Naive thymus-derived CD4-positive, alpha-beta T cell (primary cell): ENCODE data around the gene PAH. TPM values are rescaled to one million over a fixed set of nuclear protein-coding genes. Genes with fewer than 3 reads are reported as not detected.

Source experiments
- ATAC-seq: fragments of 150-1000 bp; cut with Tn5 transposase; 2 replicates; pipeline ENCODE4 v1.10.0; 2021; ENCODE audit warnings: mild to moderate bottlenecking, moderate library complexity
- CTCF ChIA-PET: fragments of 350-600 bp; sonication (Branson Sonifier 250); formaldehyde crosslinking; loops from one replicate; lab custom pipeline; 2021; ENCODE audit warnings: antibody characterized with exemption; lab: Charles Lee
- POLR2A ChIA-PET: fragments of 350-600 bp; sonication (Branson Sonifier 250); formaldehyde crosslinking; loops from one replicate; lab custom pipeline; 2021; ENCODE audit warnings: antibody characterized with exemption, inconsistent platforms; lab: Charles Lee
- DNase-seq, 9 donors: peaks; one replicate each; pipeline versions ENCODE4 v3.0.0 to v3.0.0-alpha.2; 2020 to 2022; ENCODE audit warnings: mixed read lengths in 1 of 9
- H3K27ac ChIP-seq: one replicate; pipeline ENCODE4 v1.7.0; 2013; ENCODE audit warnings: mild to moderate bottlenecking, low read depth, low read length, moderate library complexity
- H3K27me3 ChIP-seq, 2 donors: one replicate each; pipeline ENCODE4 v1.7.0; 2013; ENCODE audit warnings: low read length in 2 of 2, mild to moderate bottlenecking in 2 of 2, moderate library complexity in 2 of 2; ENCODE audit not compliant: control insufficient read depth in 2 of 2, insufficient read depth in 2 of 2
- H3K36me3 ChIP-seq, 3 experiments: 1 replicate in 2 of 3; 2 replicates in 1 of 3; pipeline ENCODE4 v1.7.0; 2013; ENCODE audit warnings: low read length in 3 of 3, mild to moderate bottlenecking in 3 of 3, moderate library complexity in 1 of 3; ENCODE audit not compliant: insufficient read depth in 3 of 3, control insufficient read depth in 2 of 3
- H3K4me1 ChIP-seq, 2 donors: one replicate each; pipeline ENCODE4 v1.7.0; 2013; ENCODE audit warnings: low read length in 2 of 2, mild to moderate bottlenecking in 2 of 2, moderate library complexity in 1 of 2; ENCODE audit not compliant: control insufficient read depth in 2 of 2, insufficient read depth in 2 of 2
- H3K4me3 ChIP-seq: 2 replicates; pipeline ENCODE4 v1.7.0; 2013; ENCODE audit warnings: mild to moderate bottlenecking, low read length
- H3K9me3 ChIP-seq, 3 experiments: 1 replicate in 2 of 3; 2 replicates in 1 of 3; pipeline ENCODE4 v1.7.0; 2013; ENCODE audit warnings: low read length in 3 of 3; ENCODE audit not compliant: control insufficient read depth in 2 of 3
- H3K27ac Mint-ChIP-seq, 9 donors: one replicate each; pipeline ENCODE4 v1.8.0; 2020 to 2022; ENCODE audit warnings: mixed read lengths in 9 of 9, mild to moderate bottlenecking in 8 of 9, moderate library complexity in 5 of 9, inconsistent platforms in 2 of 9
- H3K27me3 Mint-ChIP-seq, 5 donors: one replicate each; pipeline ENCODE4 v1.8.0; 2021 to 2022; ENCODE audit warnings: mixed read lengths in 5 of 5, mild to moderate bottlenecking in 1 of 5
- H3K36me3 Mint-ChIP-seq, 5 donors: one replicate each; pipeline ENCODE4 v1.8.0; 2020 to 2022; ENCODE audit warnings: mixed read lengths in 5 of 5, mild to moderate bottlenecking in 3 of 5, inconsistent platforms in 1 of 5
- H3K4me1 Mint-ChIP-seq, 7 donors: one replicate each; pipeline ENCODE4 v1.8.0; 2020 to 2022; ENCODE audit warnings: mixed read lengths in 7 of 7, mild to moderate bottlenecking in 3 of 7, inconsistent platforms in 1 of 7
- H3K4me3 Mint-ChIP-seq, 10 donors: one replicate each; pipeline ENCODE4 v1.8.0; 2020 to 2022; ENCODE audit warnings: mild to moderate bottlenecking in 10 of 10, mixed read lengths in 10 of 10, moderate library complexity in 6 of 10, inconsistent platforms in 2 of 10
- H3K9me3 Mint-ChIP-seq, 11 donors: one replicate each; pipeline ENCODE4 v1.8.0; 2020 to 2022; ENCODE audit warnings: mixed read lengths in 11 of 11, mild to moderate bottlenecking in 4 of 11, inconsistent platforms in 1 of 11, moderate library complexity in 1 of 11
- intact Hi-C, 2 donors: fragments of 100-400 bp; cut with micrococcal nuclease; formaldehyde crosslinking; loops; one replicate each; pipeline ENCODE4 v1.15.1; 2023
- polyA plus RNA-seq, 2 donors: library from polyadenylated mRNA; unstranded; fragments of 300-500 nt; fragmentation: Illumina TruSeq; gene quantifications; one replicate each; pipeline ENCODE4 v1.2.3, GENCODE V29; 2021
- total RNA-seq, 6 experiments: library from RNA in 5 of 6; stranded (reverse) in 5 of 6; gene quantifications; 1 replicate in 5 of 6; 2 replicates in 1 of 6; pipeline ENCODE4 v1.2.3 and lab custom pipeline; 2021 to 2026

PAH gene
- total and polyA plus RNA-seq, 7 experiments from 2014 or later: not detected

- Mint-ChIP-seq H3K4me3 (no peak overlapping the region), H3K27ac (no peak overlapping the region), H3K27me3 (peaks cover 0 to 17% (median 11%) of the 10 kb centered on the region in 5 donors), H3K9me3 (peaks cover 0 to 2% (median 0%) of the 10 kb centered on the region in 11 donors), H3K4me1 (no peaks in the 10 kb centered on the region), H3K36me3 (no peaks in the 10 kb centered on the region)
- no peak overlapping the region for H3K27ac ChIP-seq
- H3K4me3 ChIP-seq: no peak overlapping the region
- DNase-seq (no peak), ATAC-seq (no peak)
- H3K36me3 ChIP-seq: no peaks in the 10 kb centered on the region
- POLR2A ChIA-PET: no interaction called here
- intact Hi-C loops: no loop called here
- no peaks in the 10 kb centered on the region for H3K27me3 ChIP-seq
- CTCF ChIA-PET: no interaction called here
- no peaks in the 10 kb centered on the region for H3K9me3 ChIP-seq
- H3K4me1 ChIP-seq: no peaks in the 10 kb centered on the region
Observed at GRCh38 chr12:102888511-102888910, 28.5 kb downstream of the PAH start.

DNA sequence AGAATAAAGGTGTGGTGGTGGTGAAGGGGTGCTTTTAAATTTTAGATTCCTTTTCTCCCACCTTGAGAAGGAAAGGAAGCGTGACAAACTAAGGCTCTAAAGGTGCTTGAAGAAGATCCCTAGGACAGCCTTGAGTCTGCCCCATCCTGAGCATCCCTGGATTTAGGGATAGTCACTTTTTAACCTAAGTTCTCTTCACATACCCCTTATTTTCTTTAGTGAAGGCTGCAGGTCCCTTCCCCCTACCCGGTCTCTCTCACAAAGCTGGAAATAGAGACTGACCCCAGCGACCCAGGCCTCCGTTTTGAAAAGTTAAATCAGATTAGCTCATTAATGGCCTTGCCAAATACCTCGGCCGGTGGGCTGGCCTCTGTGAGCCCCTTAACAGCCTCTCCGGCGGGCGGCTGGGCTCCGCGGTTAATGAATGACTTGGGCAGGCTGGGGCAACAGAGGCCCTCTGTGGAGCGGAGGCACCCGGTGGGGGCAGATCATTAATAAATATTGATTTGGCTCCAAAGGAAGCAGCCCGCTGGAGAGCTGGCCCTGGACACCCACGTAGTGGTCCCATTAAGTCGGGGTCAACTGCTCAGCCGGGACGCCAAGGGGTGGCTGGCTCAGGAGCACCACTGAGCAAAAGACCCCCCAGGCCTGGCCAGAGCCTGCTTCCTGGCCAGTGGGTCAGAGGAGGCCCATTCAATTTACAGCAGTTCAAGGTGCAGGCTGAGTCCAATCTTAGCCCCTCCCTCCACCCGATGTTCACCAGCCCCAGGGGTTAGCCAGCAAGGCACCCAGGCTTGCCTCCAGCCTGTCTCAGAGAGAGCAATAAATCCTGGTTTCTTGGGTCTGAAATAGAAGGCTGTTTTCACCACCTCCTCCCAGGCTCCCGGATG lies 31.8 kb downstream of the PAH start:
- ATAC-seq: no peak
- H3K9me3 Mint-ChIP-seq: no peaks in the 10 kb centered on the region
- Histone ChIP-seq H3K4me1 (no peaks in the 10 kb centered on the region), H3K27me3 (no peaks in the 10 kb centered on the region), H3K27ac (no peak overlapping the region), H3K9me3 (no peaks in the 10 kb centered on the region), H3K36me3 (no peaks in the 10 kb centered on the region), H3K4me3 (no peak overlapping the region)
- peaks cover 2 to 22% (median 19%) of the 10 kb centered on the region in 5 donors for H3K27me3 Mint-ChIP-seq
- no peak overlapping the region for H3K27ac Mint-ChIP-seq
- intact Hi-C loops: no loop called here
- POLR2A ChIA-PET: no interaction called here
- DNase-seq: no peak
- H3K4me1 Mint-ChIP-seq: no peaks in the 10 kb centered on the region
- CTCF ChIA-PET: no interaction called here
- no peak overlapping the region for H3K4me3 Mint-ChIP-seq
- H3K36me3 Mint-ChIP-seq: no peaks in the 10 kb centered on the region

DNA sequence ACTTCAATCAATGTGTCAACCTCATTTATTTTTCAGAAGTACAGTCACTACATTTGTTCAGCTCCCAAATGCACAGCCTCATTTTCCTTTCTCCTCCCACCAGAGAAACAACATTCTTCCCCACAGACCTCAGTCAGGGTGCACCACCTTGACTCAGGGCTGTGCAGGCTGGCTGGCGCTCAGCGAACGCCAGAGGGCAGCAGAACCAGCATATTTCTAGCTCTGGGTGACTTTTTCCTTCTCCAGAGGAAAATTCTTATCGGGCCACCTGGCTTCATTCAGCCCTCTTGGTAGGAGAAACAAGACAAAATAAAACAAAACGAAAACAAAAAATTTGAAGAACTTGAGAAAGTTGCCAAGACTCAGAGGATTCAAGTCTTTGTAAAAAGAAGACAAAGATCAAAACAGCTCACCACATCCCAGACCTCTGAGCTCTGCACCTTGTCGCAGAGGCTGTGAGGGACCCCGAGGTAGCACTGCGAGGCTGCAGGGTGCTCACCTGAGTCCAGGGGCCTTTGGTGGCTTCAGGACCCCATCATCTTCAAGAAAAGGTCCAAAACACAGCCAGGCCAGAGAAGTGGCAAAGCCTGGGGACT lies 33.7 kb downstream of the PAH start:
- Mint-ChIP-seq H3K36me3 (no peaks in the 10 kb centered on the region), H3K27me3 (peaks cover 0 to 26% (median 19%) of the 10 kb centered on the region in 5 donors), H3K4me1 (peaks cover 0 to 5% (median 0%) of the 10 kb centered on the region in 7 donors), H3K27ac (no peak overlapping the region), H3K4me3 (no peak overlapping the region), H3K9me3 (no peaks in the 10 kb centered on the region)
- H3K27me3 ChIP-seq: no peaks in the 10 kb centered on the region
- no peak overlapping the region for H3K4me3 ChIP-seq
- DNase-seq: peak in 6 of 9 donors; percentile 10 to 33 (median 18)
- ChIA-PET CTCF (interaction anchor here (0.6 to 3.1 kb wide), 5 partner anchors 9 to 670 kb away, joined by 3 to 26 read pairs (median 3); no protein-coding TSS in a partner anchor), POLR2A (no interaction called here)
- H3K9me3 ChIP-seq: no peaks in the 10 kb centered on the region
- H3K27ac ChIP-seq: no peak overlapping the region
- H3K36me3 ChIP-seq: no peaks in the 10 kb centered on the region
- ATAC-seq: peak; percentile 48
- intact Hi-C loops: loop anchor here (1.0 to 2.0 kb wide), 4 partner anchors 65 to 665 kb away; no protein-coding TSS in a partner anchor
- no peaks in the 10 kb centered on the region for H3K4me1 ChIP-seq

DNA sequence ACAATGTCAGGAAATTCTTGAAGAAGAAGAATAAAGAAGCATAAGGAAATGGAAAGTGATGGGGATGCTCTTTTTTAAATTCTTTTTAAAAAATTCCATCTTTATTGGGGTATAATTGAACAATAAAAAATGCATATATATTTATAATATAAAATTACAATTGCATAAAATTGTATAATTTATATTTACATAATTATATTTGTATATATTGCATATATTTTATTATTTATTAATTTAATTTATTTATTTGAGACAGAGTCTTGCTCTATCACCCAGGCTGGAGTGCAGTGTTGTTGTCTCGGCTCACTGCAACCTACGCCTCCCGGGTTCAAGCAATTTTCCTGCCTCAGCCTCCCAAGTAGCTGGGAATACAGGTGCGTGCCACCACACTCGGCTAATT lies 36.3 kb downstream of the PAH start:
- H3K4me3 ChIP-seq: no peak overlapping the region
- CTCF ChIA-PET: no interaction called here
- Mint-ChIP-seq H3K4me1 (peaks cover 0 to 5% (median 0%) of the 10 kb centered on the region in 7 donors), H3K9me3 (no peaks in the 10 kb centered on the region), H3K36me3 (no peaks in the 10 kb centered on the region), H3K27me3 (peaks cover 0 to 26% (median 14%) of the 10 kb centered on the region in 5 donors), H3K27ac (no peak overlapping the region), H3K4me3 (no peak overlapping the region)
- H3K9me3 ChIP-seq: no peaks in the 10 kb centered on the region
- ATAC-seq (no peak), DNase-seq (no peak)
- intact Hi-C loops: no loop called here
- no peak overlapping the region for H3K27ac ChIP-seq
- H3K36me3 ChIP-seq: no peaks in the 10 kb centered on the region
- no peaks in the 10 kb centered on the region for H3K27me3 ChIP-seq
- no peaks in the 10 kb centered on the region for H3K4me1 ChIP-seq
- POLR2A ChIA-PET: no interaction called here

DNA sequence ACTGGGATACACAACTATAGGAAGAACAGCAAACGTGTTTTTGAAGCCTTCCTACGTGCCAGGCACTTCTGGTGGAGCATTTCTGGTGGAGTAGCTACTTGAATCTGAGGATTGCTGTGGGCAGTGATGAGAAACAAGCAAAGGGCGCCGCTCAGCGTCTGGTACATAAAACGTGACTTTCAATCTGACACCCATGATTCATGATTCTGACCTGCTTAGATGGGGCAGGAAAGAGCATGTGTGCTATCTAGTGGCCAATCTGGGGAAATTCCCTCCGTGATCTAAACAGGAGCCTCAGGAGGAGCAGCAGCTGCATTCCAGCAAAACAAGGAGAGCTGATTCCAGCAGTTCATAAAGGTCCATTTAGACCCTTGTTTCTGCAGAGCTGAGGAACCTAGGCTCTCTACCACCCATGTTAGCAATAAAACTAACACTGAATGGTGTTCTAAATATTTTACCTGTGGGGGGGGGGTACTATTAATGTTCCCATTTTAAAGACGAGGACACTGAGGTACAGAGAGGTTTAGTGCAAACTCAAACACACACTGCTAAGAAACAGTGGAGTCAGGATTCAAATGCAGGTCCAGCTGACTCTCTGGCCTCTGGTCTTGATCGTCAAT lies 37.8 kb downstream of the PAH start:
- Mint-ChIP-seq H3K27me3 (peaks cover 0 to 26% (median 14%) of the 10 kb centered on the region in 5 donors), H3K4me1 (peaks cover 0 to 5% (median 0%) of the 10 kb centered on the region in 7 donors), H3K9me3 (no peaks in the 10 kb centered on the region), H3K4me3 (no peak overlapping the region), H3K36me3 (no peaks in the 10 kb centered on the region), H3K27ac (no peak overlapping the region)
- no peak for ATAC-seq
- intact Hi-C loops: no loop called here
- Histone ChIP-seq H3K27me3 (no peaks in the 10 kb centered on the region), H3K4me1 (no peaks in the 10 kb centered on the region), H3K9me3 (no peaks in the 10 kb centered on the region), H3K27ac (no peak overlapping the region), H3K4me3 (no peak overlapping the region), H3K36me3 (no peaks in the 10 kb centered on the region)
- DNase-seq: no peak
- CTCF ChIA-PET: interaction anchor here (0.6 kb wide), 1 partner anchor 392 kb away, joined by 4 read pairs; no protein-coding TSS in a partner anchor
- POLR2A ChIA-PET: no interaction called here

DNA sequence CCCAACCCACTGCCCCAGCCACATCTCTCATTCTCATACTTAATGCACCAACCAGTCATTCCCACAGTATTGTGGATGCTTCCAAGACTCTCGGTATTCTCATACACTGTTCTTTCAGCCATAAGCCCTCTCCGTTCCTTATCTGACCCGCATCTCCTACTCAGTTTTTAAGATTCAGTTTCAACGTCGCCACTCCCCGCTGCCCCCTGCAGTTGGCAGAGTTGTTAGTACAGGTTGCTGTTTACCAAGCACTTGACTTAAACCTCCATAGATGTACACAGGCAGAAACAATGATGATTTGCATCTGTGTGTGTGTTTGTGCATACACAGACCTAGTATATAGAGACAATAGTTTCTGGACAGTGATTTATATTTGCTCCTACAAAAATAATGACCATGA lies 40.2 kb downstream of the PAH start:
- H3K27me3 Mint-ChIP-seq: peaks cover 0 to 19% (median 14%) of the 10 kb centered on the region in 5 donors
- Histone ChIP-seq H3K4me3 (no peak overlapping the region), H3K9me3 (no peaks in the 10 kb centered on the region), H3K27me3 (no peaks in the 10 kb centered on the region), H3K36me3 (no peaks in the 10 kb centered on the region), H3K27ac (no peak overlapping the region), H3K4me1 (no peaks in the 10 kb centered on the region)
- ChIA-PET POLR2A (no interaction called here), CTCF (no interaction called here)
- intact Hi-C loops: no loop called here
- ATAC-seq: no peak
- no peaks in the 10 kb centered on the region for H3K9me3 Mint-ChIP-seq
- no peak for DNase-seq
- H3K36me3 Mint-ChIP-seq: no peaks in the 10 kb centered on the region
- no peak overlapping the region for H3K4me3 Mint-ChIP-seq
- peaks cover 0 to 5% (median 0%) of the 10 kb centered on the region in 7 donors for H3K4me1 Mint-ChIP-seq
- H3K27ac Mint-ChIP-seq: no peak overlapping the region
